Astrocyte of the cerebellum (primary cell): ENCODE results near the gene UBE2M.

ENCODE experiments used
- DNase-seq: peaks from one replicate; pipeline ENCODE4 v3.0.0-alpha.2; 2011; ENCODE audit warnings: low read depth
- H3K4me3 ChIP-seq: 2 replicates; pipeline ENCODE4 v1.5.1; 2011; ENCODE audit warnings: mild to moderate bottlenecking, low read depth, low read length, moderate library complexity
- in situ Hi-C: cut with HindIII; loops from 2 replicates; pipeline ENCODE4 v1.10.0; 2017; ENCODE audit warnings: low sequenced_read_pairs
- TF ChIP-seq, protein P1 (sequence below): IDR thresholded peaks from 2 replicates; pipeline ENCODE4 v1.5.1; 2012; ENCODE audit warnings: low read length, low read depth, moderate library complexity, mild to moderate bottlenecking; ENCODE audit errors: missing control alignments

Gene UBE2M

DNA sequence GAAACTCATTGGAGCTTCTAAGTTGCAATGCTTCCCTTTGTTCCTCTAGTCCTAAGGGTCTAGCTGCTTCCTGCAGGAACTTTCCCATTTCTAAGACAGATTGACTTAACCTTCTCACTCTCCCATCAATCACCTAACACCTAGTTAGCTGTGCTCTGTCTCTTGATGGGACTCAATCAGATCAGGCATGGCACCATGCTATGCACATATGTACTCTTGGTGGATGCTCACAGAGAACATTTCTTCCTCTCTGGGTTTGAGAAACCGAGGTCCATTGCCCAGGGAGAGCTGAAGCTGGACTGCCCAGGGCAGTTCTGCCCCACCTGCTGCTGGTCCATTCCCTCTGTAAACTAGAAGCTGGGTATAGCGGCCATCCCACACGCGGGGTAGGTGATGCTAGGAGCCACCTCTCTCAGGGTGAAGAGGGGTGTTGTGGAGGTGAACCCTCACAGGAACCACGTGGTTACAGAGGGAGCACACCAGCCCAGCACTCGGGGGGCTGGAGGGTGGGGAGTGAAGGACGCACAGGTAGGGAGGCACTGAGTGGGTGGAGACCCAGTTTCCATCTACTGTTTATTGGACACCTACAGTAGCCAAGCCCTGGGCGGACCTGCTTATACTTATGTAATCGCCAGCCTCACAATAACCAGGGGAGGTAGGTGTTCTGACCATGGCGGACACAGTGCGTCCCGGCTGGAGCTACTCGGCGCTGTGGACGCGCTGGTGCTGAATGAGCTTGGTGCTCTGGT, 3.1 kb upstream of the UBE2M start:
- no peak overlapping the region for H3K4me3 ChIP-seq
- in situ Hi-C loops, result no loop called here
- TF ChIP-seq, protein P1, sequence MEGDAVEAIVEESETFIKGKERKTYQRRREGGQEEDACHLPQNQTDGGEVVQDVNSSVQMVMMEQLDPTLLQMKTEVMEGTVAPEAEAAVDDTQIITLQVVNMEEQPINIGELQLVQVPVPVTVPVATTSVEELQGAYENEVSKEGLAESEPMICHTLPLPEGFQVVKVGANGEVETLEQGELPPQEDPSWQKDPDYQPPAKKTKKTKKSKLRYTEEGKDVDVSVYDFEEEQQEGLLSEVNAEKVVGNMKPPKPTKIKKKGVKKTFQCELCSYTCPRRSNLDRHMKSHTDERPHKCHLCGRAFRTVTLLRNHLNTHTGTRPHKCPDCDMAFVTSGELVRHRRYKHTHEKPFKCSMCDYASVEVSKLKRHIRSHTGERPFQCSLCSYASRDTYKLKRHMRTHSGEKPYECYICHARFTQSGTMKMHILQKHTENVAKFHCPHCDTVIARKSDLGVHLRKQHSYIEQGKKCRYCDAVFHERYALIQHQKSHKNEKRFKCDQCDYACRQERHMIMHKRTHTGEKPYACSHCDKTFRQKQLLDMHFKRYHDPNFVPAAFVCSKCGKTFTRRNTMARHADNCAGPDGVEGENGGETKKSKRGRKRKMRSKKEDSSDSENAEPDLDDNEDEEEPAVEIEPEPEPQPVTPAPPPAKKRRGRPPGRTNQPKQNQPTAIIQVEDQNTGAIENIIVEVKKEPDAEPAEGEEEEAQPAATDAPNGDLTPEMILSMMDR, result no peak
- no peak for DNase-seq

DNA sequence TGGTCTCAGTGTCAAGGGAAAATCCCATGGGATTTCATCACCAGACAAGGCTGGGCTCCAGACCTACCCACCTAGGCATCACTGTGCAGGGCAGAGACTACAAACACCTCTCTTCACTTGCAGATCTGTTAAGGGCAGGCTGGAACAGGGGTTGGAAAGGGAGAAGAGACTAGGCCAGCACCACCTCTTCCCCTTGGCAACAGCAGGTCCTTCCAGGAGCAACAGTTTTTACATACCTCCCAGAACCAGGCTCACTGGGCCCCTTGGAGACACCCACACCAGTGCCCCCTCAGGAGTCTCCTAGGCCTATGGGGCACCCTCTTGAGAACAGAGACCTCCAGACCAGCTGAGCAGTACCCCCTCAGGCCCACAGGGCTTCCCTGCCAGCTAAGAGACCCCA, 2.5 kb upstream of the UBE2M start:
- TF ChIP-seq, protein P1, result no peak
- in situ Hi-C loops, result no loop called here
- H3K4me3 ChIP-seq, result no peak overlapping the region
- DNase-seq, result no peak

- H3K4me3 ChIP-seq, result peak overlapping the region; percentile 78
- TF ChIP-seq, protein P1, result no peak
- no peak for DNase-seq
- in situ Hi-C loops, result no loop called here
Observed at GRCh38 chr19:58560007-58560887, 1.8 kb upstream of the UBE2M start.

DNA sequence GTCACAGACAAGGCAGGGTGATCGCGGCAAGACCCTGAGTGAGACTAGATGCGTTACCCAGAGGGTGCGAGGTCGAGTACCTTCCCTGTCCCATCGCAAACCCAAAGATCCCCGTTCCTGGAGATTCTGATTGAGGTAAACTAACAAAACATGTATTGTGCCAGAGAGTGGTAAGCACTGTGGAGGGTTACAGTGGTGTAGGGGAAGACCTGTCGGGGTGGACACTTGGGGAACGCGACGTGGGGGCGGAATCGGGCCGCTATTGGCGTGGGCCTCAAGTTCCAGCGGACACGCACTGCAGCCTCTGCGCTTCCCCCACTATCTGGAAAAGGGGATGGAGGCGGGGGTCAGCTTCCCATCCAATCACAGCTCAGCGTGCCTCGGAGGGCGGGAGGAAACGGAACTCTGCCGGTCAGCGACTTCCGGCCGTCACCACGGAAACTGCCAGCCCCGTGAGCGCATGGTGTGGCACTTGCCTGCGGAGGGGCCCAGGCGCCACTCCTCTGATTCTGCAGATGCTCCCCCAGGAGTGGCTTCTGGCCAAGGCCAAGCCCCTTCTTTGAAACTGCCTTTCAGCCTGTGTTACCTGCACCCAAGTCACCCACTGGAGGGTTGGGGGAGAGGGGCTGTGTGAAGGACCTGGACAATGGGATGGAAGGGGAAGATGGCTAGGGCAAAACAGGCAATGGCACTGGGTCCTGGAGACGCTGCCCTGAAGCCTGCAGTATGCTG, 1.0 kb upstream of the UBE2M start:
- in situ Hi-C loops, result no loop called here
- TF ChIP-seq, protein P1, result no peak
- peak overlapping the region; percentile 78 for H3K4me3 ChIP-seq
- peak; percentile 60 for DNase-seq

GRCh38 chr19:58558623-58559274, 338 bp upstream of the UBE2M start:
- DNase-seq, result peak; percentile 97
- TF ChIP-seq, protein P1, result no peak
- in situ Hi-C loops, result no loop called here
- H3K4me3 ChIP-seq, result peak overlapping the region; percentile 78
